Natural killer cell (primary cell): Measurements from ENCODE around the gene PPP1R12C. TPM values are rescaled to one million over a fixed set of nuclear protein-coding genes. Genes with fewer than 3 reads are reported as not detected.

Experiments used
- ATAC-seq, 3 donors: fragments of 150-1000 bp in 2 of 3; fragments of 200-7000 bp in 1 of 3; cut with Tn5 transposase; 1 replicate in 1 of 3; 2 replicates in 2 of 3; pipeline ENCODE4 v1.10.0; 2021; ENCODE audit warnings: mild to moderate bottlenecking in 2 of 3, moderate library complexity in 2 of 3
- DNase-seq, 2 donors: peaks; one replicate each; pipeline versions ENCODE4 v3.0.0 to v3.0.0-alpha.2; 2013 to 2021; ENCODE audit warnings: mixed read lengths in 1 of 2
- H3K27ac ChIP-seq: one replicate; pipeline ENCODE4 v1.5.1; 2013; ENCODE audit warnings: mild to moderate bottlenecking, low read length
- H3K27me3 ChIP-seq: one replicate; pipeline ENCODE4 v1.6.1; 2013; ENCODE audit warnings: low read length; ENCODE audit not compliant: control insufficient read depth, insufficient read depth
- H3K36me3 ChIP-seq: one replicate; pipeline ENCODE4 v1.6.1; 2013; ENCODE audit warnings: low read length; ENCODE audit not compliant: control insufficient read depth, insufficient read depth
- H3K4me1 ChIP-seq: one replicate; pipeline ENCODE4 v1.6.1; 2013; ENCODE audit warnings: low read length; ENCODE audit not compliant: control insufficient read depth, insufficient read depth
- H3K4me3 ChIP-seq: one replicate; pipeline ENCODE4 v1.5.1; 2013; ENCODE audit warnings: low read length
- H3K9me3 ChIP-seq: one replicate; pipeline ENCODE4 v1.6.1; 2013; ENCODE audit warnings: low read length; ENCODE audit not compliant: control insufficient read depth, insufficient read depth
- H3K27ac Mint-ChIP-seq, 2 donors: one replicate each; pipeline ENCODE4 v1.8.0; 2022; ENCODE audit warnings: mild to moderate bottlenecking in 2 of 2, mixed read lengths in 2 of 2, moderate library complexity in 1 of 2
- H3K27me3 Mint-ChIP-seq, 2 donors: one replicate each; pipeline ENCODE4 v1.8.0; 2022; ENCODE audit warnings: low read depth in 2 of 2, mixed read lengths in 2 of 2
- H3K36me3 Mint-ChIP-seq: one replicate; pipeline ENCODE4 v1.8.0; 2022; ENCODE audit warnings: mixed read lengths
- H3K4me1 Mint-ChIP-seq, 2 donors: one replicate each; pipeline ENCODE4 v1.8.0; 2022; ENCODE audit warnings: mixed read lengths in 2 of 2
- H3K4me3 Mint-ChIP-seq: one replicate; pipeline ENCODE4 v1.8.0; 2022; ENCODE audit warnings: mild to moderate bottlenecking, moderate library complexity, mixed read lengths
- H3K9me3 Mint-ChIP-seq, 2 donors: one replicate each; pipeline ENCODE4 v1.8.0; 2022; ENCODE audit warnings: mixed read lengths in 2 of 2
- CTCF ChIP-seq: fragments of 200-600 bp; IDR thresholded peaks from one replicate; pipeline ENCODE4 v1.8.0; 2022; ENCODE audit warnings: antibody characterized with exemption
- WGBS: methylation state at CpG from one replicate; pipeline ENCODE4 v1.1.7; 2013; ENCODE audit warnings: missing lambda C conversion rate; ENCODE audit not compliant: insufficient coverage; 5-methylcytosine and 5-hydroxymethylcytosine counted together
- intact Hi-C: fragments of 100-400 bp; cut with micrococcal nuclease; formaldehyde crosslinking; loops from one replicate; pipeline ENCODE4 v1.14.2; 2022
- total RNA-seq, 4 donors: library from RNA; stranded (reverse); fragments of 120-200 nt in 1 of 4; gene quantifications; one replicate each; pipeline versions ENCODE4 v1.2.3 to v1.2.4, GENCODE V29; 2013 to 2022

PPP1R12C gene
- total RNA-seq, 3 donors from 2014 or later (not counting 1 experiment from before 2014, with no cell fraction given), result 162 to 178 (median 174) TPM

GRCh38 chr19:55075371-55075998 lies 42.0 kb downstream of the PPP1R12C start, which contains the start of gene EPS8L1:
Gene EPS8L1, plus strand, starts transcription at chr19:55075869. Its CDS starts 576 bp downstream, at chr19:55076445.
- H3K36me3 Mint-ChIP-seq, result no peaks in the 10 kb centered on the region
- H3K4me1 Mint-ChIP-seq, result peaks cover 11 to 14% of the 10 kb centered on the region in 2 donors
- WGBS, result 61% methylated on average over 18 of the region's 18 CpGs
- H3K4me3 Mint-ChIP-seq, result peak within 1 kb of the TSS; percentile 41
- peaks cover 12% of the 10 kb centered on the region for H3K27me3 ChIP-seq
- DNase-seq (no peak), ATAC-seq (no peak)
- TF ChIP-seq CTCF, result no peak
- no peaks in the 10 kb centered on the region for H3K36me3 ChIP-seq
- intact Hi-C loops, result no loop called here
- H3K27me3 Mint-ChIP-seq, result peaks cover 10 to 18% of the 10 kb centered on the region in 2 donors
- H3K4me3 ChIP-seq, result no peak within 1 kb of the TSS
- peaks cover 14% of the 10 kb centered on the region for H3K4me1 ChIP-seq
- no peak within 1 kb of the TSS for H3K27ac Mint-ChIP-seq
- H3K9me3 Mint-ChIP-seq, result no peaks in the 10 kb centered on the region
- no peak within 1 kb of the TSS for H3K27ac ChIP-seq
- no peaks in the 10 kb centered on the region for H3K9me3 ChIP-seq

GRCh38 chr19:55071913-55072312 lies 45.5 kb downstream of the PPP1R12C start:
- no peak overlapping the region for H3K4me3 ChIP-seq
- peaks cover 30% of the 10 kb centered on the region for H3K27me3 ChIP-seq
- Mint-ChIP-seq H3K4me3 (no peak overlapping the region), H3K27ac (no peak overlapping the region), H3K9me3 (no peaks in the 10 kb centered on the region), H3K36me3 (no peaks in the 10 kb centered on the region), H3K27me3 (peaks cover 28 to 44% of the 10 kb centered on the region in 2 donors), H3K4me1 (peaks cover 9% of the 10 kb centered on the region in 2 donors)
- H3K36me3 ChIP-seq, result no peaks in the 10 kb centered on the region
- no peak for DNase-seq
- intact Hi-C loops, result no loop called here
- no peak overlapping the region for H3K27ac ChIP-seq
- 75% methylated on average over 8 of the region's 8 CpGs for WGBS
- ATAC-seq, result no peak
- no peak for TF ChIP-seq CTCF
- no peaks in the 10 kb centered on the region for H3K9me3 ChIP-seq
- H3K4me1 ChIP-seq, result peaks cover 13% of the 10 kb centered on the region

GRCh38 chr19:55071129-55071502 lies 46.3 kb downstream of the PPP1R12C start:
- DNase-seq (no peak), ATAC-seq (no peak)
- no peak overlapping the region for H3K27ac ChIP-seq
- H3K9me3 Mint-ChIP-seq, result no peaks in the 10 kb centered on the region
- H3K27me3 Mint-ChIP-seq, result peaks cover 36 to 51% of the 10 kb centered on the region in 2 donors
- H3K27me3 ChIP-seq, result peaks cover 30% of the 10 kb centered on the region
- WGBS, result 70% methylated on average over 8 of the region's 8 CpGs
- H3K4me1 Mint-ChIP-seq, result peaks cover 9% of the 10 kb centered on the region in 2 donors
- TF ChIP-seq CTCF, result no peak
- no peaks in the 10 kb centered on the region for H3K36me3 ChIP-seq
- intact Hi-C loops, result no loop called here
- no peaks in the 10 kb centered on the region for H3K36me3 Mint-ChIP-seq
- no peak overlapping the region for H3K4me3 ChIP-seq
- no peak overlapping the region for H3K27ac Mint-ChIP-seq
- H3K4me1 ChIP-seq, result peaks cover 13% of the 10 kb centered on the region
- H3K4me3 Mint-ChIP-seq, result no peak overlapping the region
- H3K9me3 ChIP-seq, result no peaks in the 10 kb centered on the region
